Tibial artery (tissue), 4 donors: Measurements from ENCODE around the gene ENO4.

Experiments
- DNase-seq, 2 donors: peaks; one replicate each; pipeline ENCODE4 v3.0.0-alpha.2; 2019
- H3K27ac ChIP-seq, 2 donors: fragments of 200-600 bp; sonication (generic) in 1 of 2; 1 replicate in 1 of 2; 2 replicates in 1 of 2; pipeline ENCODE4 v1.5.1; 2018 to 2019; ENCODE audit warnings: mild to moderate bottlenecking in 1 of 2
- H3K27me3 ChIP-seq, 2 donors: fragments of 200-600 bp; sonication (generic) in 1 of 2; one replicate each; pipeline versions ENCODE4 v1.5.1 to v1.6.0; 2016 to 2019
- H3K36me3 ChIP-seq, 3 donors: fragments of 200-600 bp; sonication (generic) in 2 of 3; one replicate each; pipeline ENCODE4 v1.5.1; 2016 to 2019; ENCODE audit warnings: mild to moderate bottlenecking in 2 of 3
- H3K4me1 ChIP-seq, 4 donors: fragments of 200-600 bp; sonication (generic) in 2 of 4; 1 replicate in 3 of 4; 2 replicates in 1 of 4; pipeline ENCODE4 v1.5.1; 2016 to 2019
- H3K4me3 ChIP-seq, 2 donors: fragments of 200-600 bp; sonication (generic) in 1 of 2; 1 replicate in 1 of 2; 2 replicates in 1 of 2; pipeline ENCODE4 v1.5.1; 2018 to 2019; ENCODE audit warnings: mild to moderate bottlenecking in 2 of 2
- H3K9me3 ChIP-seq, 3 donors: fragments of 200-600 bp; sonication (generic) in 1 of 3; one replicate each; pipeline ENCODE4 v1.5.1; 2016 to 2019
- intact Hi-C: fragments of 100-400 bp; cut with DNase I; formaldehyde crosslinking; loops from one replicate; pipeline ENCODE4 v1.15.0; 2023; ENCODE audit warnings: low total_unique reads
- TF ChIP-seq, protein P1 (sequence below), 2 experiments: fragments of 200-600 bp in 1 of 2; fragments of 450-650 bp in 1 of 2; IDR thresholded peaks; one replicate each; pipeline ENCODE4 v1.5.1; 2017 to 2019; ENCODE audit warnings: antibody characterized with exemption in 2 of 2, mild to moderate bottlenecking in 1 of 2, moderate library complexity in 1 of 2

ENO4 gene

DNA sequence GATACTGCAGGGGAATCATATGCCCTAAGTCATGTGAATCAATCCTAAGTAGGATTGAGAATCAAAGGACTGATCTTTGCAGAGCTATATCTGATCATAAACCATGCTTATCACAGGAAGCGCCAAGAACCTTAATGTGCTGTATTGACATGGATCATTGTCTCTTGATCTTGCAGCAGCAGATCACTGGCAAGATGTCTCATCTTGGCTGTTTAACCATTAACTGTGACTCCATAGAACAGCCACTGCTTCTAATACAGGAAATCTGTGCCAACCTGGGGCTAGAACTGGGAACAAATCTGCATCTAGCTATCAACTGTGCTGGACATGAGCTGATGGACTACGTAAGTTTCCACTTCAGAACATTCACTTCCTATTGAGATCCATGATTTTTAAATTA lies 21.6 kb downstream of the ENO4 start:
- Histone ChIP-seq H3K9me3 (no peaks in the 10 kb centered on the region), H3K4me3 (no peak overlapping the region), H3K27me3 (peaks cover 0 to 8% of the 10 kb centered on the region in 2 donors), H3K27ac (no peak overlapping the region), H3K36me3 (no peaks in the 10 kb centered on the region), H3K4me1 (no peaks in the 10 kb centered on the region)
- TF ChIP-seq, protein P1, sequence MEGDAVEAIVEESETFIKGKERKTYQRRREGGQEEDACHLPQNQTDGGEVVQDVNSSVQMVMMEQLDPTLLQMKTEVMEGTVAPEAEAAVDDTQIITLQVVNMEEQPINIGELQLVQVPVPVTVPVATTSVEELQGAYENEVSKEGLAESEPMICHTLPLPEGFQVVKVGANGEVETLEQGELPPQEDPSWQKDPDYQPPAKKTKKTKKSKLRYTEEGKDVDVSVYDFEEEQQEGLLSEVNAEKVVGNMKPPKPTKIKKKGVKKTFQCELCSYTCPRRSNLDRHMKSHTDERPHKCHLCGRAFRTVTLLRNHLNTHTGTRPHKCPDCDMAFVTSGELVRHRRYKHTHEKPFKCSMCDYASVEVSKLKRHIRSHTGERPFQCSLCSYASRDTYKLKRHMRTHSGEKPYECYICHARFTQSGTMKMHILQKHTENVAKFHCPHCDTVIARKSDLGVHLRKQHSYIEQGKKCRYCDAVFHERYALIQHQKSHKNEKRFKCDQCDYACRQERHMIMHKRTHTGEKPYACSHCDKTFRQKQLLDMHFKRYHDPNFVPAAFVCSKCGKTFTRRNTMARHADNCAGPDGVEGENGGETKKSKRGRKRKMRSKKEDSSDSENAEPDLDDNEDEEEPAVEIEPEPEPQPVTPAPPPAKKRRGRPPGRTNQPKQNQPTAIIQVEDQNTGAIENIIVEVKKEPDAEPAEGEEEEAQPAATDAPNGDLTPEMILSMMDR (IDR thresholded peaks at IDR 0.05), result no peak
- DNase-seq, result no peak
- intact Hi-C loops, result no loop called here

GRCh38 chr10:116873134-116873533 lies 23.8 kb downstream of the ENO4 start:
- H3K9me3 ChIP-seq, result no peaks in the 10 kb centered on the region
- peaks cover 0 to 8% of the 10 kb centered on the region in 2 donors for H3K27me3 ChIP-seq
- H3K36me3 ChIP-seq, result no peaks in the 10 kb centered on the region
- H3K4me1 ChIP-seq, result no peaks in the 10 kb centered on the region
- no peak overlapping the region for H3K4me3 ChIP-seq
- no peak overlapping the region for H3K27ac ChIP-seq
- TF ChIP-seq, protein P1 (IDR thresholded peaks at IDR 0.05), result no peak
- DNase-seq, result no peak
- intact Hi-C loops, result no loop called here

DNA sequence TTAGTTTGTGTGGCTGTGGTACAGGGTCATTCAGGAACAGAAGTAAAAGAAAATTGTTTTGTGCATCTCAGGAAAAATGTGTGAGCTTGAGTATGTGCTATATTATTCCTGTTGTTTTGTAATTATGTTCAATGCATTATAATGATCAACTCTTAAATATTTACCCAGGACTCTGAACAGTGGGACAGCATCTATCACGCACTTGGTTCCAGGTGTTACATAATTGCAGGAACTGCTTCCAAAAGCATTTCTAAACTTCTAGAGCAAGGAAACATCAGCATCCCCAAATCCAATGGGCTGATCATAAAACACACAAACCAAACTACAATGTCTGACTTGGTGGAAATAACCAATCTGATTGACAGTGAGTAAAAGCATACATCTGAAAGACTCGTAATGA lies 26.6 kb downstream of the ENO4 start:
- H3K4me3 ChIP-seq, result no peak overlapping the region
- no peak for DNase-seq
- TF ChIP-seq, protein P1 (IDR thresholded peaks at IDR 0.05), result no peak
- no peaks in the 10 kb centered on the region for H3K9me3 ChIP-seq
- H3K36me3 ChIP-seq, result no peaks in the 10 kb centered on the region
- H3K27me3 ChIP-seq, result peaks cover 0 to 2% of the 10 kb centered on the region in 2 donors
- H3K4me1 ChIP-seq, result no peaks in the 10 kb centered on the region
- H3K27ac ChIP-seq, result no peak overlapping the region
- intact Hi-C loops, result no loop called here

GRCh38 chr10:116877391-116877790 lies 28.1 kb downstream of the ENO4 start:
- Histone ChIP-seq H3K9me3 (no peaks in the 10 kb centered on the region), H3K4me1 (no peaks in the 10 kb centered on the region), H3K4me3 (no peak overlapping the region), H3K36me3 (no peaks in the 10 kb centered on the region), H3K27ac (no peak overlapping the region), H3K27me3 (peaks cover 0 to 2% of the 10 kb centered on the region in 2 donors)
- intact Hi-C loops, result no loop called here
- DNase-seq, result no peak
- TF ChIP-seq, protein P1 (IDR thresholded peaks at IDR 0.05), result no peak

GRCh38 chr10:116878123-116878522 lies 28.8 kb downstream of the ENO4 start:
- intact Hi-C loops, result no loop called here
- H3K4me3 ChIP-seq, result no peak overlapping the region
- H3K4me1 ChIP-seq, result no peaks in the 10 kb centered on the region
- H3K9me3 ChIP-seq, result no peaks in the 10 kb centered on the region
- H3K27me3 ChIP-seq, result peaks cover 0 to 2% of the 10 kb centered on the region in 2 donors
- DNase-seq, result no peak
- TF ChIP-seq, protein P1 (IDR thresholded peaks at IDR 0.05), result no peak
- H3K36me3 ChIP-seq, result no peaks in the 10 kb centered on the region
- no peak overlapping the region for H3K27ac ChIP-seq

DNA sequence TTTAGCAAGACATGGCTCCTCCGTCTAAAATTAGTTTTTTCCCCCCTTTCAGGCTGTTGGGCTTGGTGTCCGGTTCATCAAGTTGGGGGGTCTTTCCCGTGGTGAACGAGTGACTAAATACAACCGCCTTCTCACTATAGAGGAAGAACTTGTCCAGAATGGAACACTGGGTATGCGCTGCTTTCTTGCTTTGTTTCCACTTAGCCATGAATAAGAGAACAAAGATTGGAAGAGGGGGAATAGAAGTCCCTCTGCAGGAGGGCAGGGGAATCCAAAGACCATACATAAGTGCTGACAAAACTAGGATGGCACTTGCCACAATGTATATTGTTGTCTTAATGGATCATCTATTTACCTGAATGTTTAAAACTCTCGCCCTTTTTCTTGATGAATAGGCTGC lies 30.5 kb downstream of the ENO4 start:
- TF ChIP-seq, protein P1 (IDR thresholded peaks at IDR 0.05), result no peak
- Histone ChIP-seq H3K9me3 (no peaks in the 10 kb centered on the region), H3K27ac (no peak overlapping the region), H3K4me1 (no peaks in the 10 kb centered on the region), H3K27me3 (no peaks in the 10 kb centered on the region), H3K36me3 (no peaks in the 10 kb centered on the region), H3K4me3 (no peak overlapping the region)
- DNase-seq, result no peak
- intact Hi-C loops, result no loop called here
